Testis (tissue), 2 donors: ENCODE data around the gene HMGN5.

Source experiments
- POLR2A ChIP-seq: fragments of 450-650 bp; IDR thresholded peaks from one replicate; pipeline ENCODE4 v1.6.1; 2017; ENCODE audit warnings: antibody characterized with exemption, mild to moderate bottlenecking, moderate library complexity
- TF ChIP-seq, protein P1 (sequence below), 3 experiments: fragments of 450-650 bp in 2 of 3; fragments of 200-600 bp in 1 of 3; sonication (generic) in 1 of 3; IDR thresholded peaks; one replicate each; pipeline ENCODE4 v1.5.1; 2016 to 2019; ENCODE audit warnings: antibody characterized with exemption in 3 of 3, mild to moderate bottlenecking in 2 of 3, moderate library complexity in 1 of 3

DNA sequence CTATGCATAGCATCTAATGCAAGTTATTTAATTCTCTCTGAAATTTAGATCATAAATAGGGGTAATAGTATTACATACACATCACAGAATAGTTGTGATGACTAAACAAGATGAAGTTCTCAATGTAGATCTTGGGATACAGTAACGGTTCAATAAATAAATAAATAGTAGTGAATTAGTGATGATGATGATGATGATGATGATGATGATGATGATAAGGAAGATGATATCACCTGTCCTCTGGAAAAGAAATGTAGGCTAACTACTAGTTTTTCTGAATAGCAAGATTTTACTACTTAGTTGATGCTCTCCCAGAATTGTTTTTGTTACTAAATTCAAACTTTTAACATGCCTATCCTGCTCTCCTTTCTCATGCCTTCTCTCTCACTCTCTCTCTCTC lies 30.5 kb upstream of the HMGN5 start:
- TF ChIP-seq, protein P1, sequence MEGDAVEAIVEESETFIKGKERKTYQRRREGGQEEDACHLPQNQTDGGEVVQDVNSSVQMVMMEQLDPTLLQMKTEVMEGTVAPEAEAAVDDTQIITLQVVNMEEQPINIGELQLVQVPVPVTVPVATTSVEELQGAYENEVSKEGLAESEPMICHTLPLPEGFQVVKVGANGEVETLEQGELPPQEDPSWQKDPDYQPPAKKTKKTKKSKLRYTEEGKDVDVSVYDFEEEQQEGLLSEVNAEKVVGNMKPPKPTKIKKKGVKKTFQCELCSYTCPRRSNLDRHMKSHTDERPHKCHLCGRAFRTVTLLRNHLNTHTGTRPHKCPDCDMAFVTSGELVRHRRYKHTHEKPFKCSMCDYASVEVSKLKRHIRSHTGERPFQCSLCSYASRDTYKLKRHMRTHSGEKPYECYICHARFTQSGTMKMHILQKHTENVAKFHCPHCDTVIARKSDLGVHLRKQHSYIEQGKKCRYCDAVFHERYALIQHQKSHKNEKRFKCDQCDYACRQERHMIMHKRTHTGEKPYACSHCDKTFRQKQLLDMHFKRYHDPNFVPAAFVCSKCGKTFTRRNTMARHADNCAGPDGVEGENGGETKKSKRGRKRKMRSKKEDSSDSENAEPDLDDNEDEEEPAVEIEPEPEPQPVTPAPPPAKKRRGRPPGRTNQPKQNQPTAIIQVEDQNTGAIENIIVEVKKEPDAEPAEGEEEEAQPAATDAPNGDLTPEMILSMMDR (IDR thresholded peaks at IDR 0.05) = no peak
- TF ChIP-seq POLR2A = no peak
